Peyer's patch (tissue), 4 donors: ENCODE data around the gene PTGIR.

Experiments used
- POLR2A ChIP-seq, 2 donors: fragments of 450-650 bp; IDR thresholded peaks; one replicate each; pipeline ENCODE4 v1.5.1; 2017; ENCODE audit warnings: antibody characterized with exemption in 2 of 2, mild to moderate bottlenecking in 2 of 2, moderate library complexity in 2 of 2
- TF ChIP-seq, protein P1 (sequence below), 6 experiments: fragments of 450-650 bp in 4 of 6; fragments of 200-600 bp in 2 of 6; sonication (generic) in 1 of 6; IDR thresholded peaks; one replicate each; pipeline ENCODE4 v1.5.1; 2017 to 2019; ENCODE audit warnings: antibody characterized with exemption in 6 of 6, mild to moderate bottlenecking in 3 of 6, moderate library complexity in 1 of 6

DNA sequence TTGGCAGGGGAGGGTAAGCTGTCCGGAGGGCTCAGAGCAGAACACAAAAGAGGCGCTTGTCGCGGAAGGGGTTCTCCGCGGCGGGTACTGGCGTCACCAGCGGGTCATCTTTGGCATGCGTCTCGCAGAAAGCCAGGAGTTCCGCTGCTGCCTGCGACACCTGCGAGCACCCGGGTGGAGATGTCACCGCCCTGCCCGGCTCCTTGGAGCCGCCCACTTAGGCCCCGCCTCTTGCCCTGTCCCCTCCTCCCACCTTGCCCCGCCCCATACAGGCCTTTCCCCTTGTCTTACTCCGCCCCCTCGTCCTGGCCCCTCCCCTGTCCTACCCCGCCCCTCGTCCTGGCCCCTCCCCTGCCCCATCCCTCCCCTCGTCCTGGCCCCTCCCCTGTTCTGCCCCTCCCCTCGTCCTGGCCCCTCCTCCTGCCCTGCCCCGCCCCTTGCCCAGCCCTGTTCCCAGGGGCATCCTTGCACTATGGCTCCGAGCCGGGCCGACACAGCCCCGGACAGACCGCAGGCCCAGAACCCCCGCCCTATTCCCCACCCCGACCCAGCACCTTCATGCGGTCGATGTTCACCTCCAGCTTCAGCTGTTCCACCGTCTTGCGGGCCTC lies 9.3 kb upstream of the PTGIR start:
- TF ChIP-seq, protein P1, sequence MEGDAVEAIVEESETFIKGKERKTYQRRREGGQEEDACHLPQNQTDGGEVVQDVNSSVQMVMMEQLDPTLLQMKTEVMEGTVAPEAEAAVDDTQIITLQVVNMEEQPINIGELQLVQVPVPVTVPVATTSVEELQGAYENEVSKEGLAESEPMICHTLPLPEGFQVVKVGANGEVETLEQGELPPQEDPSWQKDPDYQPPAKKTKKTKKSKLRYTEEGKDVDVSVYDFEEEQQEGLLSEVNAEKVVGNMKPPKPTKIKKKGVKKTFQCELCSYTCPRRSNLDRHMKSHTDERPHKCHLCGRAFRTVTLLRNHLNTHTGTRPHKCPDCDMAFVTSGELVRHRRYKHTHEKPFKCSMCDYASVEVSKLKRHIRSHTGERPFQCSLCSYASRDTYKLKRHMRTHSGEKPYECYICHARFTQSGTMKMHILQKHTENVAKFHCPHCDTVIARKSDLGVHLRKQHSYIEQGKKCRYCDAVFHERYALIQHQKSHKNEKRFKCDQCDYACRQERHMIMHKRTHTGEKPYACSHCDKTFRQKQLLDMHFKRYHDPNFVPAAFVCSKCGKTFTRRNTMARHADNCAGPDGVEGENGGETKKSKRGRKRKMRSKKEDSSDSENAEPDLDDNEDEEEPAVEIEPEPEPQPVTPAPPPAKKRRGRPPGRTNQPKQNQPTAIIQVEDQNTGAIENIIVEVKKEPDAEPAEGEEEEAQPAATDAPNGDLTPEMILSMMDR (IDR thresholded peaks at IDR 0.05): no peak
- TF ChIP-seq POLR2A (IDR thresholded peaks at IDR 0.05): no peak
